Testis (tissue), 3 donors: Measurements from ENCODE around the gene ARL6IP6. TPM values are rescaled to one million over a fixed set of nuclear protein-coding genes. Genes with fewer than 3 reads are reported as not detected.
"Not testable (repeated sequence)": the region's sequence is repeated elsewhere in the genome, so short reads cannot be mapped to it uniquely, and the experiment has no call there.

Experiments
- DNase-seq: peaks from one replicate; pipeline ENCODE4 v3.0.0-alpha.2; 2019
- H3K27ac ChIP-seq, 2 donors: fragments of 200-600 bp; sonication (generic); one replicate each; pipeline ENCODE4 v1.5.1; 2019
- H3K27me3 ChIP-seq: fragments of 200-600 bp; sonication (generic); one replicate; pipeline ENCODE4 v1.5.1; 2019
- H3K36me3 ChIP-seq: fragments of 200-600 bp; sonication (generic); one replicate; pipeline ENCODE4 v1.5.1; 2017; ENCODE audit warnings: low read depth; ENCODE audit errors: missing control alignments
- H3K4me1 ChIP-seq: fragments of 200-600 bp; sonication (generic); one replicate; pipeline ENCODE4 v1.5.1; 2019
- H3K4me3 ChIP-seq, 2 donors: fragments of 200-600 bp; sonication (generic); one replicate each; pipeline ENCODE4 v1.5.1; 2017 to 2019
- H3K9me3 ChIP-seq: fragments of 200-600 bp; sonication (generic); one replicate; pipeline ENCODE4 v1.5.1; 2017
- CTCF ChIP-seq, 3 experiments: fragments of 450-650 bp in 2 of 3; fragments of 200-600 bp in 1 of 3; sonication (generic) in 1 of 3; IDR thresholded peaks; one replicate each; pipeline ENCODE4 v1.5.1; 2016 to 2019; ENCODE audit warnings: antibody characterized with exemption in 3 of 3, mild to moderate bottlenecking in 2 of 3, moderate library complexity in 1 of 3
- POLR2A ChIP-seq: fragments of 450-650 bp; IDR thresholded peaks from one replicate; pipeline ENCODE4 v1.6.1; 2017; ENCODE audit warnings: antibody characterized with exemption, mild to moderate bottlenecking, moderate library complexity
- WGBS, 2 donors: methylation state at CpG; one replicate each; pipeline ENCODE4 v1.1.5; 2018; 5-methylcytosine and 5-hydroxymethylcytosine counted together
- intact Hi-C: fragments of 100-400 bp; cut with DNase I; formaldehyde crosslinking; loops from one replicate; pipeline ENCODE4 v1.15.1; 2023; ENCODE audit warnings: low total_unique reads
- polyA plus RNA-seq: library from polyadenylated mRNA; stranded (reverse); fragments of 350-450 nt; fragmentation: Illumina TruSeq; extraction: RNeasy Lipid Tissue Mini Kit (QIAGEN cat#74804); gene quantifications from one replicate; pipeline ENCODE4 v1.2.3, GENCODE V29; 2014; ENCODE audit warnings: low read depth, low replicate concordance; ENCODE audit not compliant: insufficient read depth
- total RNA-seq, 2 donors: library from RNA; depleted of rRNA; stranded (reverse); fragments of >200 nt; gene quantifications; one replicate each; pipeline ENCODE4 v1.2.3, GENCODE V29; 2016

ARL6IP6 gene
- total and polyA plus RNA-seq, 3 donors from 2014 or later = 27.8 to 42.0 (median 42.0) TPM

GRCh38 chr2:152730591-152731333, 12.3 kb downstream of the ARL6IP6 start:
- 93 to 95% methylated on average over 1 of the region's 1 CpG for WGBS, 2 donors
- Histone ChIP-seq H3K4me3 (no peak overlapping the region), H3K36me3 (no peaks in the 10 kb centered on the region), H3K4me1 (no peaks in the 10 kb centered on the region), H3K27ac (no peak overlapping the region), H3K9me3 (no peaks in the 10 kb centered on the region), H3K27me3 (no peaks in the 10 kb centered on the region)
- no peak for DNase-seq
- TF ChIP-seq POLR2A (no peak), CTCF (IDR thresholded peaks at IDR 0.05) (no peak)
- intact Hi-C loops = loop anchor here (10.0 kb wide), 1 partner anchor 166 kb away; no protein-coding TSS in a partner anchor

GRCh38 chr2:152737509-152737908, 19.1 kb downstream of the ARL6IP6 start:
- 88 to 96% methylated on average over 1 of the region's 1 CpG for WGBS, 2 donors
- not testable (repeated sequence) for H3K4me3 ChIP-seq, H3K27ac ChIP-seq, DNase-seq, H3K36me3 ChIP-seq, H3K27me3 ChIP-seq, H3K9me3 ChIP-seq, H3K4me1 ChIP-seq
- intact Hi-C loops = loop anchor here (10.0 kb wide), 1 partner anchor 173 kb away; no protein-coding TSS in a partner anchor

- TF ChIP-seq POLR2A = no peak
- no peak for TF ChIP-seq CTCF (IDR thresholded peaks at IDR 0.05)
- no peaks in the 10 kb centered on the region for H3K27me3 ChIP-seq
- no peaks in the 10 kb centered on the region for H3K9me3 ChIP-seq
- intact Hi-C loops = loop anchor here (10.0 kb wide), 1 partner anchor 174 kb away; no protein-coding TSS in a partner anchor
- no peak for DNase-seq
- WGBS, 2 donors = 98 to 100% methylated on average over 2 of the region's 2 CpGs
- H3K36me3 ChIP-seq = no peaks in the 10 kb centered on the region
- no peak overlapping the region for H3K27ac ChIP-seq
- H3K4me3 ChIP-seq = no peak overlapping the region
- no peaks in the 10 kb centered on the region for H3K4me1 ChIP-seq
Measured at GRCh38 chr2:152738438-152738837, 20.0 kb downstream of the ARL6IP6 start.

GRCh38 chr2:152739705-152740104, 21.3 kb downstream of the ARL6IP6 start:
- not testable (repeated sequence) for H3K9me3 ChIP-seq, H3K4me3 ChIP-seq, H3K4me1 ChIP-seq, DNase-seq, H3K36me3 ChIP-seq, H3K27me3 ChIP-seq, H3K27ac ChIP-seq
- intact Hi-C loops = loop anchor here (10.0 kb wide), 1 partner anchor 175 kb away; no protein-coding TSS in a partner anchor
- 94% methylated on average over 1 of the region's 1 CpG for WGBS, 2 donors

GRCh38 chr2:152740743-152741328, 22.4 kb downstream of the ARL6IP6 start:
- WGBS, 2 donors = 53 to 64% methylated on average over 2 of the region's 2 CpGs
- intact Hi-C loops = no loop called here
- TF ChIP-seq CTCF (IDR thresholded peaks at IDR 0.05) (peak; percentile 55 to 86 (median 70)), POLR2A (no peak)
- H3K4me1 ChIP-seq = no peaks in the 10 kb centered on the region
- no peak overlapping the region for H3K4me3 ChIP-seq
- no peak for DNase-seq
- H3K9me3 ChIP-seq = no peaks in the 10 kb centered on the region
- H3K27ac ChIP-seq = no peak overlapping the region
- no peaks in the 10 kb centered on the region for H3K27me3 ChIP-seq
- H3K36me3 ChIP-seq = no peaks in the 10 kb centered on the region
